Measurements from ENCODE around the gene RUFY1.
A peak's percentile ranks its signal among the peaks of the same experiment; 100 is the strongest.
"Not testable (repeated sequence)": the region's sequence is repeated elsewhere in the genome, so short reads cannot be mapped to it uniquely, and the experiment has no call there.

The RUFY1 gene

DNA sequence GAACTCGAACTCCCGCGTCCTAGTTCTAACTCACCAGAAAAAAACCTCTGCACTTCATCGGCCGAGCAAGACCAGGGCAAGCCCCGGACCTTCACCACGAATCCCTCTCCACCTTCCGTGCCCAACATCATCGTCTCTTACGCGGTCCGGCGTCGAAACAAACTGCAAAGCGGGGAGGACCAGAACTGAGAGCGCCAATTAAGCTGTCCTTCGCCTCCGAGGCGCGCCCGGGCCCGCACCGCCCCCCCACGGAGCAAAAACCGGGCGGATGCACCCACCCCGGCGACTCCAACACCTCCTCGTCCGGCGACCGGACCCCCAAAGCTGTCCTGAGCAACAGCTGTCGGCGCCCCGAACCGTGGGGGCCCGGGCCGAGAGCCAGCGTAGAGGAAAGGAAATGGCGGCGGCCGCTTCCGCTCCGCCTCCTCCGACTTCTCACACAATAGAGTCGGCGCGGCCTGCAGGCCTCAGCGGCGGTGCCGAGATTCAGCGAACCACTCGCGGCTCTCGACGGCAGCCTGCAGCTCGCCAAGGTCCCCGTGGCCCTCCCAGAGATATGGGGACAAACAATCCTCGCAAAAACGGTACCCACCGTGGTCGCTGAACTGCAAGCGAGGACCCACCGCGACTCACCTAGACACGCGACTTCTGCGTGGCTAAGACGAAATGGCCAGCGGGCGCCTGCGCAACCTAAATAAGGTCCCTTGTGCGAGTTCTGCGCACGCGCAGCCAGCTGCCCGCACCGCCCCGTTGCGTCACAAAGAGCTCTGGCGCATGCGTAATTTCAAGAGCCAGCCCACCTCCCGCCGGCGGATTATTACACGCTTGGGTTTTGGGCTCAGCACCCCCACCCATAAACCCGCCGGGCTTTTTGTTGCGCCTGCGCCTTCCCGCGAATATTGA lies 72.9 kb downstream of the RUFY1 start, which contains the start of gene HNRNPH1:
Gene HNRNPH1 (minus strand): TSS at position 669 of the 903 bp plus-strand sequence. CDS start 538 bp downstream, at position 131.
- DNase-seq: peak; percentile 99

DNA sequence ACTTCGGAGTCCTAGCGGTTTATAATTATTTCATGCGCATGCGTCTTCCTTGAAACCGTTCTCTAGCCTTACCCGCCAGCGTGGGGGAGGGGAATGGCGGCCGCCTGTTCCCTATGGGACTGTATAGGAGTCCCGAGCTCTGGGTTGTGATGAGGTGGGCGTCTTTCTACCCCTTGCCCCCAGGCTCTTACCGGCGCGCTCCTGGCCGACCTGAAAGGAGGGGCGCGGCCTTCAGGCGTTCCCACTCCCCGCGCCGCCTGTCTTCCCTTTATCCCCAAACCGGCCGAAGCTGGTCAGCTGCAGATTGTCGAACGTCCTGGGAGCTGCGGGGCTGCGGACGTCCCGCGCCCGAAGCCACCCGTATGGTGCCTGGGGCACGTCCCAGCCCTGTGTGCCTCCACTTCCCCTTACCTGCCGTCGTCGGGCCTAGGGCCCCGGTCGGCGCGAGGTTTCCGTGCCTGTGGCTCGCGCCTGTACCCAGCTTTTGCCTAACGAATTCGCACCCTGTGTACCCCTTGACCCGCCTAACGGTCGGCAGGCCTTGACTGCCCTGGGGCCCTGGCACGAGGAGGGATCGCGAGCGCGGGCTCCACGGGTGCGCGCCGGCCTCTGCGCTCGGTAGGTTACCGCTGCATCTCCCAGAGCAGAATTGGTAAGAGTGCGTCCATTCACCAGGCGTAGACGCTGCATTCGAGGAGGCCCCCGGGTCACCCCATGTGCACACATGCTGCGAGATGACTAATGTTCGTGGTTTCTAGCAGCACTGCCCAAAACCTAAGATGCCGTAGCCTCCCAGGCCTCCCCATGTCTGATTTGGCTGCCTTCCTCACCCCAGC lies 73.8 kb downstream of the RUFY1 start:
- DNase-seq: peak; percentile 73

DNA sequence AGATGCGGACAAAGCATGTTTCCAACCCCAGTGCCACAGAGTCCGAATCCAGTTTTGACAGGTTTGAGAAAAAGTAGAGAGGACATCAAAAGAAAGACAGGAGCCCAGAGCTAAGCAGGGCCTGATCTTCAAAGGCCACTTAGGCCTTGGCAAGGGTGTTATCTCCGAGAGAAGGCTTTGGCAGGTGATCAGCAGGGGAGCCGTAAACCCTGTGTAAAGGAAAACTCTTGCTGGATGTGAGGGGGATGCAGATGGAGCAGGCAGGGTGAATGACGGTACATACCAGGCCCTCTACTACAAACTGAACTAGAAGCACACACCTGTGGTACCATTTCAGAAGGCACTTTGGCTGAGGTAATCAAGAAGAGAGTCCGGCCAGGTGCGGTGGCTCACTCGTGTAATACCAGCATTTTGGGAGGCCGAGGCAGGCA lies 74.5 kb downstream of the RUFY1 start:
- DNase-seq: no peak

DNA sequence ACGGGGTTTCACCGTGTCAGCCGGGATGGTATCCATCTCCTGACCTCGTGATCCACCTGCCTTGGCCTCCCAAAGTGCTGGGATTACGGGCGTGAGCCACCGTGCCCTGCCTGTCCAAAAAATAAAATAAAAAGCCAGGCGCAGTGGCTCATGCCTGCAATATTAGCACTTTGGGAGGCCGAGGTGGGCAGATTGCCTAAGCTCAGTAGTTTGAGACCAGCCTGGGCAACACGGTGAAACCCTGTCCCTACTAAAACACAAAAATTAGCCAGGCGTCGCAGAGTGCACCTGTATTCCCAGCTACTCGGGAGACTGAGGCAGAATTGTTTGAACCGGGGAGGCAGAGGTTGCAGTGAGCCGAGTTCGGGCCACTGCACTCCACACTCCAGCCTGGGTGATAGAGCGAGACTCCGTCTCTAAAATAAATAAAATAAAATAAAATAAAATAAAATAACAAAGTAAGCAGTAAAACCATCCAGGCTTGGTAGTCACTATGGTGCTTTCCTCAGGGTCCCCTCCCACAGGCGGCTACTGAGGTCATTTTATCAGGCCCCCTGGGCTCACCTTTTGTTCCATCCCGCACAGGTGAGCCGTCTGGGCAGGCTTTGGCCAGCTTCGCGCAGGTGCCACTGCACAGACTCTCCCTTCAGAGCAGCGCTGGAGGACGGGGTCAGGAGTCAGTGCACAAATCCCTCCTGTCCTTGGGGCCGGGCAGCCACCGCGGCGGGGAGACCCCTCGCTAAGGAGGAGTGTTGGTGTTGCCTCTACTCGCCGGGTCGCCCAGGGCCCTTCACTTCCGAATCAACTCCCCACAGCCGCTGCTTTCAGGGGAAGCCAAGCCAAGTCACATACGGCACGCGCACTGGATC lies 83.4 kb downstream of the RUFY1 start:
- not testable (repeated sequence) for DNase-seq

DNA sequence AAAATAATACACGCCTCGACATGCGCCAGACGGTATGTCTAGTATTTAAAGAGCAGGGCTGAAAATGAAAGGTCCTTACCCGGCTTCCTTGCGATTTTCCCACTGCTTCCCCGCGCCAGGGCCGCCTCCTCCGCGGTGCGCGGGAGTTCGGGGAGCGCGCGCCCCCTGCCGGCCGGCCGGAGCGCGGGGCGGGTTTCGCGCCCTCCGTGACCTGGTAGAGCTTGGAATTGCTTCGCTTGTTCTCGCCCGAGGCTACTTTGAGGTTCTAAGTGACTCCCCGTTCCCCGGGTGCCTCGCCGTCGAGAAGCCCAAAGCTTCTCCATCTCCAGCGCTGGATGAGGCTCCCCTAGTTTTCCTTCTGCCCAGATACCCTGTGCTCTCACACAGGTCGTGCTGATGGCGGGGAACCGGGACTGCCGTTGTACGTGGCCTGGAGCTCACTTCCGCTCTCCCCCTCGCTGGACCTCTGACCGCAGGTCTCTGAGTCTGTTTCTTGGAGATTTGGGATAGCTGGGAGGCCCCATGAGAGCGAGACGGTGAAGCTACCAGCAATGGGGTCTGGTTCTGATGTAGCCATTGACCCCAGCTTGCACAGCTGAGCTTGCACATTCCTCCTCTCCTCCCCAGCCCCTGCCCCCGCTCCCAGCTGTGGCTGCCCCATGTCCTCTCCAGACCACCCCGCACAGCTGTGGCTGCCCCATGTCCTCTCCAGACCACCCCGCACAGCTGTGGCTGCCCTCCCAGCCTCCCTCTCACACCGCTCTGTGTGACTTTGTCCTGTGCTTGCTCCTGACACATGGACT lies 84.2 kb downstream of the RUFY1 start:
- DNase-seq: not testable (repeated sequence)

DNA sequence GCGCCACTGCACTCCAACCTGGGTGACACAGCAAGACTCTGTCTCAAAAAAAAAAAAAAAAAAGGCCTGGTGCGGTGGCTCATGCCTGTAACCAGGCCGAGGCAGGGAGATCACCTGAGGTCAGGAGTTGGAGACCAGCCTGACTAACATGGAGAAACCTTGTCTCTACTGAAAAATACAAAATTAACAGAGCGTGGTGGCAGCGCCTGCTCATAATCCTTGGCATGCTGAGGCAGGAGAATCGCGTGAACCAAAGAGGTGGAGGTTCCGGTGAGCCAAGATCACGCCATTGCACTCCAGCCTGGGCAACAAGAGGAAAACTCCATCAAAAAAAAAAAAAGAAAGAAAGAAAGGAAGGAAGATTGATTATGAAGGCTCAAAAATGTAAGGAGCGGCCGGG lies 88.9 kb downstream of the RUFY1 start:
- DNase-seq: not testable (repeated sequence)

DNA sequence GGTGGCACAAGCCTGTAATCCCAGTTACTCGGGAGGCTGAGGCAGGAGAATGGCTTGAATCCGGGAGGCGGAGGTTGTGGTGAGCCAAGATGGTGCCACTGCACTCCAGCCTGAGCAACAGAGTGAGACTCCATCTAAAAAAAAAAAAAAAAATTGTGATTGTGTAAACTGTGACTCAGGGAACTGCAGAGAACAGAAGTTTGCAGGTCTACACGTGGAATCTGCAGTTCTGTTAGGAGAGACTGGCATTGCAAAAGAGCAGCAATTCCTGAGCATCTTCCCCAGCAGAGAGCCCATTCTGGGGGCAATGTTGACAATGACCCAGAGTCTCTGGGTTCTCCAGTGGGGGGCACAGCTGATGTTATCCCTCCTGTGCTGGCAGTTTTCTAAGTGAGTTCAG lies 91.4 kb downstream of the RUFY1 start:
- DNase-seq: not testable (repeated sequence)

DNA sequence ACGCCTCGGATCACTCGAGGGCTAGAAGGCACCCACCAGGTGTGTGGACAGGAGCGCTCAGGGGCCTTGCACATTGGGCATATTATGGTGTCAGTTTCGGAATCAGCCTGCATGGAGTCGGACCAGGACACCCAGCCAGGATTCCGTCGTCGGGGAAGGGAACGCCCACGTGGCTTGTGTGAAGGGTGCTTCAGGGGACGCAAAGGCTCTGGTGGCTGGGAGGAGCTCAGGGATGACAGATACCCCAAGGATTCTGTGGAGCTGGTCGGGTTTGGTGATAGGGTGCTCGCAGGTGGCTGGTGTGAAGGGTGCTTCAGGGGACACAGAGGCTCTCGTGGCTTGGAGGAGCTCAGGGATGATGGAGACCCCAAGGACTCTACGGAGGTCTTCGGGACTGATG lies 92.3 kb downstream of the RUFY1 start:
- not testable (repeated sequence) for DNase-seq

DNA sequence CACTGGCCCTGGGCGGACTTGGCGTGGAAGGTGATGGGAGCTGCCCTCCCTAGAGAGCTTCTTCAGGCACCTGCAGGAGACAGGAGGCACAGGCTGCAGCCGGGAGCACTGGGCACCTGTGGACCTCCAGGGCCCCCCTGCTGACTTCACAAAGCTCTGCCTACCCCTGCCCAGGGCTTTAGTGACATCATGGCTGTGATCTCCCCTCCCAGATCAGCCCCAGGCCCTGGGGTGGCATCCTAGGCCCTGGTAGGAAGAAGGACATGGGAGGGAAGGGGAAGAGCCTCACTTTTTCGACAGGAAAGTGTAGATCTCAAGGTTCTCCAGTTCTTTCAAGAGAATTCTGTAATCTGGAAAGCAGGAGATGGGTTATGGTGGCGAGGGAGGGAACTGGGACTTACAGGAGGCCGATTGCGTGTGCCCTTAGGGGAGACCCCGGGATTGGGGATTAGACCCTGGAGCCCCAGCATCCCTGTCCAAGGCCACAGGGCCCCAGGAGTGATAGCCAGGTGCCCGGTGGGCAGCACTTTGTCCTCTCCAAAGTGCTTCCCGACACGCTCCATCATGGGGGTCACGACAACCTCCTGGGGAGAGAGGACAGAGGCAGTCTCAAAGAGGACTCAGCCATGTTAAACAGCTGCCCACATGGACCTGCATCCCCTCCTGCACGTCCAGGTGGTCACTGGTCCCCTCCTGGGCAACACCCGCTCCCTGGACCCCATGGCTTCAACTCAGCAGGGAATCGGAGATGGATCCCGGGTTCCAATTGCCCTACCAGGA lies 93.0 kb downstream of the RUFY1 start:
- DNase-seq: not testable (repeated sequence)

DNA sequence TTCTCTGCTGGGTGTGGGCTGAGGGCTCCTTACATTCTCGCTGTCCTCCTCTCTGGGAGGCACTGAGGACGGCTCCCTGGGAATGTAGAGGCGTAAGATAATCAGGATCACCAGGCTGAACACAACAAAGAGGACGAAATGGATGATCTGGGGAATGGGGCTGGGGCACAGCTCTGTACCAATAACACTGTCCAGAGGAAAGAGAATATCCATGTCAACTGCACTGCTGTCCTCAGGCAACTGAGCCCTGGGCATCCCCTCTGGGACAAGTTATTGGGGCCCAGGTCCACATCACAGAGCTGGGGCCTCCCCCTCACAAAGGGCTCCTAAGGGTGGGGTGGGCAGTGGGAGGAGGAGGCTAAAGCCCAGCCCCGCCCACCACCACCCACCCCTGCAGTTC lies 94.4 kb downstream of the RUFY1 start:
- DNase-seq: not testable (repeated sequence)

DNA sequence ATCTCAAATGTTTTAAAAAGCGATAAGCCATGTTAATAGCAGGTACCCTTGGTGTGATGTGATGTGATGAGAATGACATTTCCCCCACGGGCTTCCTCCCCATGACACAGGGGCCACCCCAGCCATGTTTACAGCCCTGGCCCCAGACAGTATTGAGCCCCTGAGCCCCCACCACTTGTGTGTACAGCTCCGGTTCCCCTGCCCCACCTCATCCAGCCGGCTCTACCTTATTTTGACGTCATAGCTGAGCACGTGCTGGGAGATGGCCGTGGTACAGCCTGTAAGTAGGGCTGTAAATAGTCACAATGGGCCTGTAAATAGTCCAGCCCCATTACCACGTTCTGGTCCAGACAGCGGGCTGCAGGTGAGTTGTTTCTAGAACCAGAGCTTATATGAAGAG lies 98.1 kb downstream of the RUFY1 start:
- DNase-seq: no peak

DNA sequence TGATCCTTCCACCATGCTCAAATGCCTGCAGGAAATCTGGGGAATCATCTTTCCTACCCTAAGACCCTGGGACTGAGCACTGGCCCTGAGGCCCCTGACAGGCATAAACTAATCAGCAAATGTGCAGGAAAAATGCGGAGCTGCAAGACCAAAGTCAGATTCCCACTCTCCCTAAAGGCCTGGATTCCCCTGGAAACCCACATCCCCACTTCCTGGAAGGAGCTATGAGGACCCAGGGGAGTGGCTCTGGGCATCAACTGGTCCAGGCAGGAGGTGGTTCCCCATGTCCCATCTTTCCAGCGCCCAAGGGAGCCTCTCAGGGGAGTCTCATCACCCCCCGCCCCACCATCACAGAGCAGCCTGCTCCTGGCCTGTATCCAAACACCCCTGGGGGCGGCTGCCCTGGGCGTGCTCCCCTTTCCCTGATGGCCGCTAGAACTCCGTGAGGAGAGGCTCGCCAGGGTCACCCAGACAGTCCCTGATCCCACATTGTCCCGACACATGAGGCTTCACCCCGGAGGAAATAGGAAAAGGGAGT lies 98.9 kb downstream of the RUFY1 start:
- not testable (repeated sequence) for DNase-seq

DNA sequence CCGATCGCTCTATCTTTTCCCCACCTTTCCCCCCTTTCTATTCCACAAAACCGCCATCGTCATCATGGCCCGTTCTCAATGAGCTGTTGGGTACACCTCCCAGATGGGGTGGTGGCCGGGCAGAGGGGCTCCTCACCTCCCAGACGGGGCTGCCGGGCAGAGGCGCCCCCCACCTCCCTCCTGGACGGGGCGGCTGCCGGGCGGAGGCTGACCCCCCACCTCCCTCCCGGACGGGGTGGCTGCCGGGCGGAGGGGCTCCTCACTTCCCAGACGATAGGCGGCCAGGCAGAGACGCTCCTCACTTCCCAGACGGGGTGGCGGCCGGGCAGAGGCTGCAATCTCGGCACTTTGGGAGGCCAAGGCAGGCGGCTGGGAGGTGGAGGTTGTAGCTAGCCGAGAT lies 99.9 kb downstream of the RUFY1 start:
- not testable (repeated sequence) for DNase-seq

DNA sequence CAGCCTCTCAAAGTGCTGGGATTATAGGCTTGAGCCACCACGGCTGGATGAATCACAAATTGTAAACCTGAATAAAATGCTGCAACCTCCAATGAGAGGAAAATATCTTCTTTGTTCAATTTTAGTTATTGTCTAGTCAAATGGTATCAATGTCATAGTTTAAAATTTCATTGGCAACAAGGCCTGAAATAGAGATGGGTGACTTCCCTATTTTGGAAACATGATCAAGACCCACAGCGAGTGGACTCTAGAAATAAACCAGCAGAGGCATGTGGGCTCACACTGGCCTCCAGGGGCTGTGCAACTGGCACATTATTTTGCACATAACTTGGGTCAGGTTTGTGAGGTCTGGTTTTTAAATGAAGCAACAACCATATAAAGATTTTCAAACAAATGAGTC lies 102.8 kb downstream of the RUFY1 start:
- not testable (repeated sequence) for DNase-seq

DNA sequence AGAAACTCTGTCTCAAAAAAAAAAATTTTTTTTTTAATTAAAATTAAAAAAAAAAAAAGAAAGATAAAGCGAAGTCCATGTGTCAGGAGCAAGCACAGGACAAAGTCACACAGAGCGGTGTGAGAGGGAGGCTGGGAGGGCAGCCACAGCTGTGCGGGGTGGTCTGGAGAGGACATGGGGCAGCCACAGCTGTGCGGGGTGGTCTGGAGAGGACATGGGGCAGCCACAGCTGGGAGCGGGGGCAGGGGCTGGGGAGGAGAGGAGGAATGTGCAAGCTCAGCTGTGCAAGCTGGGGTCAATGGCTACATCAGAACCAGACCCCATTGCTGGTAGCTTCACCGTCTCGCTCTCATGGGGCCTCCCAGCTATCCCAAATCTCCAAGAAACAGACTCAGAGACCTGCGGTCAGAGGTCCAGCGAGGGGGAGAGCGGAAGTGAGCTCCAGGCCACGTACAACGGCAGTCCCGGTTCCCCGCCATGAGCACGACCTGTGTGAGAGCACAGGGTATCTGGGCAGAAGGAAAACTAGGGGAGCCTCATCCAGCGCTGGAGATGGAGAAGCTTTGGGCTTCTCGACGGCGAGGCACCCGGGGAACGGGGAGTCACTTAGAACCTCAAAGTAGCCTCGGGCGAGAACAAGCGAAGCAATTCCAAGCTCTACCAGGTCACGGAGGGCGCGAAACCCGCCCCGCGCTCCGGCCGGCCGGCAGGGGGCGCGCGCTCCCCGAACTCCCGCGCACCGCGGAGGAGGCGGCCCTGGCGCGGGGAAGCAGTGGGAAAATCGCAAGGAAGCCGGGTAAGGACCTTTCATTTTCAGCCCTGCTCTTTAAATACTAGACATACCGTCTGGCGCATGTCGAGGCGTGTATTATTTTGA lies 107.2 kb downstream of the RUFY1 start:
- DNase-seq: not testable (repeated sequence)

DNA sequence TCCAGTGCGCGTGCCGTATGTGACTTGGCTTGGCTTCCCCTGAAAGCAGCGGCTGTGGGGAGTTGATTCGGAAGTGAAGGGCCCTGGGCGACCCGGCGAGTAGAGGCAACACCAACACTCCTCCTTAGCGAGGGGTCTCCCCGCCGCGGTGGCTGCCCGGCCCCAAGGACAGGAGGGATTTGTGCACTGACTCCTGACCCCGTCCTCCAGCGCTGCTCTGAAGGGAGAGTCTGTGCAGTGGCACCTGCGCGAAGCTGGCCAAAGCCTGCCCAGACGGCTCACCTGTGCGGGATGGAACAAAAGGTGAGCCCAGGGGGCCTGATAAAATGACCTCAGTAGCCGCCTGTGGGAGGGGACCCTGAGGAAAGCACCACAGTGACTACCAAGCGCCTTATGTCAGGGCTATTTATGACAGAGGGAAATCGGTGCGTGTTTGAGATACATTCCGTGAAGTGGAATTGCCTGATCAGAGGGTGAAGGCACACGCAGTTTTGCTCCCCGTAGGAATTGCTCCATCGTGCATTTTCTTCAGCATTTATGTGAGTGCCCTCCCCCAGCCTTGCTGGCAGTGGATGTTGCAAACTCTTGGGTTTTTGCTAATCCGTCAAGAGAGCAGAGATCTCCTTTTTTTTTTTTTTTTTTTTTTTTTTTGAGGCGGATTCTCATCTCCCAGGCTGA lies 108.0 kb downstream of the RUFY1 start:
- DNase-seq: peak; percentile 55
